GM12878 (cell line): Measurements from ENCODE around the gene AFMID. TPM values are rescaled to one million over a fixed set of nuclear protein-coding genes. Genes with fewer than 3 reads are reported as not detected.
A peak's percentile ranks its signal among the peaks of the same experiment; 100 is the strongest.

Experiments used
- ATAC-seq: fragments of 200-7000 bp; cut with Tn5 transposase; 3 replicates; pipeline ENCODE4 v1.9.1; 2020; ENCODE audit warnings: mild to moderate bottlenecking, moderate library complexity
- BruUV-seq: library from RNA; stranded (reverse); fragments of 400-500 nt; replicated peaks from 2 replicates; lab custom pipeline; 2021; lab: Mats Ljungman, UMichigan
- CTCF ChIA-PET: fragments of 300-600 bp; sonication (Branson Sonifier 250); formaldehyde crosslinking; extraction: SDS; loops from one replicate; lab custom pipeline; 2021; ENCODE audit warnings: inconsistent platforms; lab: Yijun Ruan, JAX
- POLR2A ChIA-PET: fragments of 350-600 bp; formaldehyde crosslinking; extraction: SDS; loops from one replicate; lab custom pipeline; 2021; ENCODE audit warnings: inconsistent platforms; lab: Charles Lee
- RAD21 ChIA-PET: fragments of 300-600 bp; sonication (Branson Sonifier 250); formaldehyde crosslinking; loops from one replicate; lab custom pipeline; 2023; ENCODE audit warnings: antibody characterized with exemption; ENCODE audit not compliant: unreplicated experiment; lab: Charles Lee
- SMC1A ChIA-PET: fragments of 300-600 bp; sonication (Branson Sonifier 250); formaldehyde crosslinking; loops from one replicate; lab custom pipeline; 2023; ENCODE audit not compliant: unreplicated experiment, uncharacterized antibody; lab: Charles Lee
- DNase-seq: peaks from one replicate; pipeline ENCODE4 v3.0.0-alpha.2; 2011; ENCODE audit warnings: low read depth, low spot score
- FAIRE-seq: peaks from 3 replicates; lab custom pipeline; 2011; peaks lifted over from hg19 to GRCh38; lab: Jason Lieb, UNC
- H2AFZ ChIP-seq: 2 replicates; pipeline ENCODE4 v1.6.0; 2011; ENCODE audit warnings: low read depth, low read length, control low read depth; ENCODE audit not compliant: control insufficient read depth
- H3K27ac ChIP-seq: 2 replicates; pipeline ENCODE4 v1.5.1; 2011; ENCODE audit warnings: control low read depth; ENCODE audit not compliant: control insufficient read depth, insufficient read depth
- H3K27me3 ChIP-seq, 2 experiments: replicated peaks in 1 of 2; 2 replicates each; pipeline versions ENCODE4 v1.6.0 to v1.6.1; 2011; ENCODE audit warnings: low read length in 1 of 2; ENCODE audit not compliant: control insufficient read depth in 2 of 2, insufficient read depth in 2 of 2
- H3K36me3 ChIP-seq, 2 experiments: 2 replicates each; pipeline ENCODE4 v1.5.1; 2011; ENCODE audit warnings: low read length in 1 of 2; ENCODE audit not compliant: control insufficient read depth in 2 of 2, insufficient read depth in 2 of 2
- H3K4me1 ChIP-seq: 2 replicates; pipeline ENCODE4 v1.6.1; 2011; ENCODE audit warnings: mild to moderate bottlenecking, low read length, moderate library complexity, mixed read lengths; ENCODE audit not compliant: control insufficient read depth, insufficient read depth
- H3K4me2 ChIP-seq: 2 replicates; pipeline ENCODE4 v1.6.0; 2011; ENCODE audit warnings: control low read depth; ENCODE audit not compliant: control insufficient read depth, insufficient read depth
- H3K4me3 ChIP-seq: fragments of 200-600 bp; sonication (generic); 2 replicates; pipeline ENCODE4 v1.5.1; 2016
- H3K79me2 ChIP-seq: 2 replicates; pipeline ENCODE4 v1.6.0; 2011; ENCODE audit warnings: low read length; ENCODE audit not compliant: control insufficient read depth, insufficient read depth
- H3K9ac ChIP-seq: 2 replicates; pipeline ENCODE4 v1.8.0; 2011; ENCODE audit warnings: low read length, control low read depth, mixed read lengths; ENCODE audit not compliant: control insufficient read depth, insufficient read depth
- H3K9me3 ChIP-seq: replicated peaks from 3 replicates; pipeline ENCODE4 v1.5.1; 2011; ENCODE audit warnings: mild to moderate bottlenecking, low read length; ENCODE audit not compliant: control insufficient read depth, insufficient read depth
- H4K20me1 ChIP-seq: 2 replicates; pipeline ENCODE4 v1.6.0; 2011; ENCODE audit not compliant: control insufficient read depth, insufficient read depth
- CHD1 ChIP-seq: IDR thresholded peaks from 2 replicates; pipeline ENCODE4 v1.6.1; 2012; ENCODE audit warnings: low read depth, low read length, improper control_type of control experiment
- CHD4 ChIP-seq: fragments of 200-600 bp; sonication (generic); IDR thresholded peaks from 2 replicates; pipeline ENCODE4 v1.6.1; 2016; ENCODE audit warnings: mild to moderate bottlenecking
- NR2C2 ChIP-seq: IDR thresholded peaks from 2 replicates; pipeline ENCODE4 v1.6.1; 2011; ENCODE audit warnings: borderline replicate concordance, low read depth; ENCODE audit not compliant: control insufficient read depth, insufficient read length
- NRF1 ChIP-seq: conservative IDR thresholded peaks from 2 replicates; pipeline ENCODE4 v1.6.1; 2011; ENCODE audit warnings: mild to moderate bottlenecking, low read depth, low read length, improper control_type of control experiment
- PAX5 ChIP-seq: IDR thresholded peaks from 2 replicates; pipeline ENCODE4 v1.6.1; 2011; ENCODE audit warnings: low read depth, low read length, borderline replicate concordance
- RELA ChIP-seq: fragments of 450-650 bp; IDR thresholded peaks from 2 replicates; pipeline ENCODE4 v1.8.0; 2014; ENCODE audit warnings: borderline replicate concordance; ENCODE audit not compliant: partially characterized antibody
- SIN3A ChIP-seq: IDR thresholded peaks from 2 replicates; pipeline ENCODE4 v1.6.1; 2012; ENCODE audit warnings: low read depth, low read length, improper control_type of control experiment
- YBX1 ChIP-seq: fragments of 450-650 bp; IDR thresholded peaks from 2 replicates; pipeline ENCODE4 v1.6.1; 2016; ENCODE audit warnings: antibody characterized with exemption
- ZZZ3 ChIP-seq: IDR thresholded peaks from 2 replicates; pipeline ENCODE4 v1.6.1; 2011; ENCODE audit warnings: low read depth; ENCODE audit not compliant: control insufficient read depth, insufficient read length
- WGBS: methylation state at CpG from one replicate; pipeline ENCODE4 v1.1.6; 2016; ENCODE audit warnings: low lambda C conversion rate; ENCODE audit not compliant: insufficient replicate concordance, insufficient coverage; ENCODE audit errors: missing lambda C conversion rate; 5-methylcytosine and 5-hydroxymethylcytosine counted together
- in situ Hi-C: fragments of 300-500 bp; cut with MboI; formaldehyde crosslinking; loops from 9 replicates; pipeline ENCODE4 v1.14.3; 2018; ENCODE audit warnings: mixed read lengths
- intact Hi-C: fragments of 100-400 bp; cut with micrococcal nuclease; formaldehyde crosslinking; loops from one replicate; pipeline ENCODE4 v1.14.2; 2022; ENCODE audit not compliant: unreplicated experiment
- polyA plus RNA-seq, 11 experiments: library from polyadenylated mRNA; depleted of rRNA in 4 of 11; unstranded in 6 of 11; stranded (reverse) in 5 of 11; fragments of >200 nt; fragmentation: Nextera tagmentation in 4 of 11; fragmentation: Illumina TruSeq in 1 of 11; extraction: Ambion mirVana in 4 of 11; extraction: Trizol in 1 of 11; gene quantifications; 1 replicate in 1 of 11; 2 replicates in 10 of 11; pipeline versions ENCODE4 v1.2.1 to v1.2.3, GENCODE V29; 2011 to 2016; ENCODE audit warnings: inconsistent platforms in 2 of 11, missing spikeins in 2 of 11, low read depth in 1 of 11
- total RNA-seq, 4 experiments: library from RNA; depleted of rRNA in 3 of 4; stranded (reverse); fragments of >200 nt in 3 of 4; fragmentation: Illumina TruSeq in 1 of 4; extraction: Trizol in 1 of 4; gene quantifications; 2 replicates each; pipeline versions ENCODE4 v1.2.1 to v1.2.3, GENCODE V29; 2013 to 2021
- TF ChIP-seq, protein P1 (sequence below): fragments of 150-350 bp; IDR thresholded peaks from 2 replicates; pipeline ENCODE4 v1.6.1; 2016; ENCODE audit warnings: low read depth, low read length
- TF ChIP-seq, protein P2 (sequence below): IDR thresholded peaks from 2 replicates; pipeline ENCODE4 v1.6.1; 2012; ENCODE audit warnings: mild to moderate bottlenecking, low read depth, low read length
- TF ChIP-seq, protein P3 (sequence below): fragments of 450-650 bp; IDR thresholded peaks from 2 replicates; pipeline ENCODE4 v1.6.1; 2017; ENCODE audit warnings: mild to moderate bottlenecking, moderate library complexity

Gene AFMID
- total and polyA plus RNA-seq, 10 of the 15 experiments (the other 5 are each of a cell fraction or from before 2014, with no cell fraction given) = 36.1 to 98.8 (median 51.6) TPM

DNA sequence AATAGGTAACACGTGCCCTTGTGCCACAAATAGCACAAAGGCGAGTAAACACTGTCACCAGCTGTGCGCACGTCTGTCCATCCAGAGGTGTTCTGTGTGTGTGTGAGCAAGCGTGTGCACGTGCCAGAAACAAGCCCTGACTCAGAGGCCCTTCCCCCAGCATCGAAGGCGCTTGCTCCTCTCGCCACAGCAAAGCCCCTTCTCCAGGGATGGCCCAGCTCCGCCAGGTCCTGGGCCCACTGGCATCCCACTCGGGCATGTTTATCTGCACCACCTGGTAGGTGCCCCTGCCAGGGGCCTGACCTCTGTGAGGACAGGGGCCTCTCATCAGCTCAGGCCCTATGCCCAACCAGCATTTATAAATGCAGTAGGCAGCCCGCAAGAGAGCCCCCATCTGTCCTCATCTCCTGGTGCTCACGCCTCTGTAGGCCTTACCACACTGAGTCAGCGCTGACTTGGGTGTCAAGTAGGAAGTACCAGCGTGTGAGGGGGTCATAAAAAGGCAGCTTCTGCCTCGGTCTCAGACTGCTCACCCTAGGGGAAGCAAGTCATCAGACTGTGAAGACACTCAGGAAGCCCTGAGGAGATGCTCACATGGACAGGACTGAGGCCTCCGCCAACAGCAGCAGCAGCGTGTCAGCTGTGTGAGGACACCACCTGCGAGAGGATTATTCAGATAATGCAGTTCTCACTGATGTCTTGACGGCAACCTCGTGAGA is 55.0 kb downstream of the AFMID start:
- intact Hi-C loops (no loop called here), in situ Hi-C loops (no loop called here)
- WGBS = 44% methylated on average over 20 of the region's 21 CpGs
- Histone ChIP-seq H3K27me3 (no peaks in the 10 kb centered on the region), H3K4me2 (peak overlapping the region; percentile 38; the same call in 1 of the 2 replicates), H4K20me1 (no peaks in the 10 kb centered on the region), H3K36me3 (no peaks in the 10 kb centered on the region), H3K27ac (peak overlapping the region; percentile 61), H2AFZ (peak overlapping the region; percentile 71), H3K4me3 (no peak overlapping the region), H3K79me2 (no peaks in the 10 kb centered on the region), H3K9me3 (no peaks in the 10 kb centered on the region), H3K9ac (no peak overlapping the region; the same call in 1 of the 2 replicates), H3K4me1 (peaks cover 20% of the 10 kb centered on the region)
- ChIA-PET CTCF (interaction anchor here (0.9 to 1.6 kb wide), 2 partner anchors 9 to 10 kb away, joined by 3 to 11 read pairs; no protein-coding TSS in a partner anchor), RAD21 (interaction anchor here (0.7 to 1.4 kb wide), 6 partner anchors 9 to 222 kb away, joined by 3 to 7 read pairs (median 4); no protein-coding TSS in a partner anchor), POLR2A (interaction anchor here (0.9 to 1.4 kb wide), 3 partner anchors 9 to 49 kb away, joined by 3 read pairs; no protein-coding TSS in a partner anchor), SMC1A (interaction anchor here (1.0 kb wide), 4 partner anchors 9 to 43 kb away, joined by 3 to 7 read pairs (median 4); partner anchors contain the start of gene BIRC5)
- FAIRE-seq (peak; percentile 89), DNase-seq (peak; percentile 66), ATAC-seq (peak; percentile 71)
- no TSS peak for BruUV-seq
- TF ChIP-seq, protein P1, sequence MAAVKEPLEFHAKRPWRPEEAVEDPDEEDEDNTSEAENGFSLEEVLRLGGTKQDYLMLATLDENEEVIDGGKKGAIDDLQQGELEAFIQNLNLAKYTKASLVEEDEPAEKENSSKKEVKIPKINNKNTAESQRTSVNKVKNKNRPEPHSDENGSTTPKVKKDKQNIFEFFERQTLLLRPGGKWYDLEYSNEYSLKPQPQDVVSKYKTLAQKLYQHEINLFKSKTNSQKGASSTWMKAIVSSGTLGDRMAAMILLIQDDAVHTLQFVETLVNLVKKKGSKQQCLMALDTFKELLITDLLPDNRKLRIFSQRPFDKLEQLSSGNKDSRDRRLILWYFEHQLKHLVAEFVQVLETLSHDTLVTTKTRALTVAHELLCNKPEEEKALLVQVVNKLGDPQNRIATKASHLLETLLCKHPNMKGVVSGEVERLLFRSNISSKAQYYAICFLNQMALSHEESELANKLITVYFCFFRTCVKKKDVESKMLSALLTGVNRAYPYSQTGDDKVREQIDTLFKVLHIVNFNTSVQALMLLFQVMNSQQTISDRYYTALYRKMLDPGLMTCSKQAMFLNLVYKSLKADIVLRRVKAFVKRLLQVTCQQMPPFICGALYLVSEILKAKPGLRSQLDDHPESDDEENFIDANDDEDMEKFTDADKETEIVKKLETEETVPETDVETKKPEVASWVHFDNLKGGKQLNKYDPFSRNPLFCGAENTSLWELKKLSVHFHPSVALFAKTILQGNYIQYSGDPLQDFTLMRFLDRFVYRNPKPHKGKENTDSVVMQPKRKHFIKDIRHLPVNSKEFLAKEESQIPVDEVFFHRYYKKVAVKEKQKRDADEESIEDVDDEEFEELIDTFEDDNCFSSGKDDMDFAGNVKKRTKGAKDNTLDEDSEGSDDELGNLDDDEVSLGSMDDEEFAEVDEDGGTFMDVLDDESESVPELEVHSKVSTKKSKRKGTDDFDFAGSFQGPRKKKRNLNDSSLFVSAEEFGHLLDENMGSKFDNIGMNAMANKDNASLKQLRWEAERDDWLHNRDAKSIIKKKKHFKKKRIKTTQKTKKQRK = no peak
- TF ChIP-seq SIN3A = no peak
- no peak for TF ChIP-seq YBX1
- no peak for TF ChIP-seq CHD4
- TF ChIP-seq PAX5 = no peak; the same call in 1 of the 2 replicates
- TF ChIP-seq, protein P2, sequence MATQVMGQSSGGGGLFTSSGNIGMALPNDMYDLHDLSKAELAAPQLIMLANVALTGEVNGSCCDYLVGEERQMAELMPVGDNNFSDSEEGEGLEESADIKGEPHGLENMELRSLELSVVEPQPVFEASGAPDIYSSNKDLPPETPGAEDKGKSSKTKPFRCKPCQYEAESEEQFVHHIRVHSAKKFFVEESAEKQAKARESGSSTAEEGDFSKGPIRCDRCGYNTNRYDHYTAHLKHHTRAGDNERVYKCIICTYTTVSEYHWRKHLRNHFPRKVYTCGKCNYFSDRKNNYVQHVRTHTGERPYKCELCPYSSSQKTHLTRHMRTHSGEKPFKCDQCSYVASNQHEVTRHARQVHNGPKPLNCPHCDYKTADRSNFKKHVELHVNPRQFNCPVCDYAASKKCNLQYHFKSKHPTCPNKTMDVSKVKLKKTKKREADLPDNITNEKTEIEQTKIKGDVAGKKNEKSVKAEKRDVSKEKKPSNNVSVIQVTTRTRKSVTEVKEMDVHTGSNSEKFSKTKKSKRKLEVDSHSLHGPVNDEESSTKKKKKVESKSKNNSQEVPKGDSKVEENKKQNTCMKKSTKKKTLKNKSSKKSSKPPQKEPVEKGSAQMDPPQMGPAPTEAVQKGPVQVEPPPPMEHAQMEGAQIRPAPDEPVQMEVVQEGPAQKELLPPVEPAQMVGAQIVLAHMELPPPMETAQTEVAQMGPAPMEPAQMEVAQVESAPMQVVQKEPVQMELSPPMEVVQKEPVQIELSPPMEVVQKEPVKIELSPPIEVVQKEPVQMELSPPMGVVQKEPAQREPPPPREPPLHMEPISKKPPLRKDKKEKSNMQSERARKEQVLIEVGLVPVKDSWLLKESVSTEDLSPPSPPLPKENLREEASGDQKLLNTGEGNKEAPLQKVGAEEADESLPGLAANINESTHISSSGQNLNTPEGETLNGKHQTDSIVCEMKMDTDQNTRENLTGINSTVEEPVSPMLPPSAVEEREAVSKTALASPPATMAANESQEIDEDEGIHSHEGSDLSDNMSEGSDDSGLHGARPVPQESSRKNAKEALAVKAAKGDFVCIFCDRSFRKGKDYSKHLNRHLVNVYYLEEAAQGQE = no peak
- TF ChIP-seq, protein P3, sequence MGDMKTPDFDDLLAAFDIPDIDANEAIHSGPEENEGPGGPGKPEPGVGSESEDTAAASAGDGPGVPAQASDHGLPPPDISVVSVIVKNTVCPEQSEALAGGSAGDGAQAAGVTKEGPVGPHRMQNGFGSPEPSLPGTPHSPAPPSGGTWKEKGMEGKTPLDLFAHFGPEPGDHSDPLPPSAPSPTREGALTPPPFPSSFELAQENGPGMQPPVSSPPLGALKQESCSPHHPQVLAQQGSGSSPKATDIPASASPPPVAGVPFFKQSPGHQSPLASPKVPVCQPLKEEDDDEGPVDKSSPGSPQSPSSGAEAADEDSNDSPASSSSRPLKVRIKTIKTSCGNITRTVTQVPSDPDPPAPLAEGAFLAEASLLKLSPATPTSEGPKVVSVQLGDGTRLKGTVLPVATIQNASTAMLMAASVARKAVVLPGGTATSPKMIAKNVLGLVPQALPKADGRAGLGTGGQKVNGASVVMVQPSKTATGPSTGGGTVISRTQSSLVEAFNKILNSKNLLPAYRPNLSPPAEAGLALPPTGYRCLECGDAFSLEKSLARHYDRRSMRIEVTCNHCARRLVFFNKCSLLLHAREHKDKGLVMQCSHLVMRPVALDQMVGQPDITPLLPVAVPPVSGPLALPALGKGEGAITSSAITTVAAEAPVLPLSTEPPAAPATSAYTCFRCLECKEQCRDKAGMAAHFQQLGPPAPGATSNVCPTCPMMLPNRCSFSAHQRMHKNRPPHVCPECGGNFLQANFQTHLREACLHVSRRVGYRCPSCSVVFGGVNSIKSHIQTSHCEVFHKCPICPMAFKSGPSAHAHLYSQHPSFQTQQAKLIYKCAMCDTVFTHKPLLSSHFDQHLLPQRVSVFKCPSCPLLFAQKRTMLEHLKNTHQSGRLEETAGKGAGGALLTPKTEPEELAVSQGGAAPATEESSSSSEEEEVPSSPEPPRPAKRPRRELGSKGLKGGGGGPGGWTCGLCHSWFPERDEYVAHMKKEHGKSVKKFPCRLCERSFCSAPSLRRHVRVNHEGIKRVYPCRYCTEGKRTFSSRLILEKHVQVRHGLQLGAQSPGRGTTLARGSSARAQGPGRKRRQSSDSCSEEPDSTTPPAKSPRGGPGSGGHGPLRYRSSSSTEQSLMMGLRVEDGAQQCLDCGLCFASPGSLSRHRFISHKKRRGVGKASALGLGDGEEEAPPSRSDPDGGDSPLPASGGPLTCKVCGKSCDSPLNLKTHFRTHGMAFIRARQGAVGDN = peak; percentile 56
- TF ChIP-seq RELA = no peak
- TF ChIP-seq ZZZ3 = no peak
- TF ChIP-seq CHD1 = no peak
- no peak for TF ChIP-seq NRF1
- TF ChIP-seq NR2C2 = no peak
